Neutrophil (primary cell): ENCODE results near the gene CPB1.

Experiments used
- H3K27ac ChIP-seq: fragments of 200-600 bp; sonication (generic); 2 replicates; pipeline ENCODE4 v1.5.1; 2016; ENCODE audit warnings: mild to moderate bottlenecking, moderate library complexity
- H3K27me3 ChIP-seq: fragments of 200-600 bp; sonication (generic); 2 replicates; pipeline ENCODE4 v1.6.0; 2016; ENCODE audit warnings: mild to moderate bottlenecking
- H3K36me3 ChIP-seq: fragments of 200-600 bp; sonication (generic); 2 replicates; pipeline ENCODE4 v1.5.1; 2017
- H3K4me1 ChIP-seq, 2 experiments: fragments of 200-600 bp in 1 of 2; sonication (generic) in 1 of 2; 1 replicate in 1 of 2; 2 replicates in 1 of 2; pipeline versions ENCODE4 v1.5.1 to v1.6.1; 2013 to 2016; ENCODE audit warnings: low read depth in 1 of 2, low read length in 1 of 2, mild to moderate bottlenecking in 1 of 2, moderate library complexity in 1 of 2; ENCODE audit not compliant: control insufficient read depth in 1 of 2, insufficient read depth in 1 of 2
- H3K4me3 ChIP-seq, 2 experiments: fragments of 200-600 bp in 1 of 2; sonication (generic) in 1 of 2; 1 replicate in 1 of 2; 2 replicates in 1 of 2; pipeline ENCODE4 v1.5.1; 2013 to 2016; ENCODE audit warnings: low read depth in 1 of 2, low read length in 1 of 2, mild to moderate bottlenecking in 1 of 2, moderate library complexity in 1 of 2
- H3K9me3 ChIP-seq: fragments of 200-600 bp; sonication (generic); 2 replicates; pipeline ENCODE4 v1.5.1; 2016
- TF ChIP-seq, protein P1 (sequence below): fragments of 200-600 bp; sonication (generic); IDR thresholded peaks from 2 replicates; pipeline ENCODE4 v1.5.1; 2016; ENCODE audit warnings: antibody characterized with exemption

Gene CPB1

GRCh38 chr3:148861277-148861869 lies 33.8 kb downstream of the CPB1 start:
- Histone ChIP-seq H3K4me3 (no peak overlapping the region), H3K36me3 (no peaks in the 10 kb centered on the region), H3K4me1 (no peaks in the 10 kb centered on the region), H3K27ac (no peak overlapping the region), H3K27me3 (no peaks in the 10 kb centered on the region), H3K9me3 (no peaks in the 10 kb centered on the region)
- TF ChIP-seq, protein P1, sequence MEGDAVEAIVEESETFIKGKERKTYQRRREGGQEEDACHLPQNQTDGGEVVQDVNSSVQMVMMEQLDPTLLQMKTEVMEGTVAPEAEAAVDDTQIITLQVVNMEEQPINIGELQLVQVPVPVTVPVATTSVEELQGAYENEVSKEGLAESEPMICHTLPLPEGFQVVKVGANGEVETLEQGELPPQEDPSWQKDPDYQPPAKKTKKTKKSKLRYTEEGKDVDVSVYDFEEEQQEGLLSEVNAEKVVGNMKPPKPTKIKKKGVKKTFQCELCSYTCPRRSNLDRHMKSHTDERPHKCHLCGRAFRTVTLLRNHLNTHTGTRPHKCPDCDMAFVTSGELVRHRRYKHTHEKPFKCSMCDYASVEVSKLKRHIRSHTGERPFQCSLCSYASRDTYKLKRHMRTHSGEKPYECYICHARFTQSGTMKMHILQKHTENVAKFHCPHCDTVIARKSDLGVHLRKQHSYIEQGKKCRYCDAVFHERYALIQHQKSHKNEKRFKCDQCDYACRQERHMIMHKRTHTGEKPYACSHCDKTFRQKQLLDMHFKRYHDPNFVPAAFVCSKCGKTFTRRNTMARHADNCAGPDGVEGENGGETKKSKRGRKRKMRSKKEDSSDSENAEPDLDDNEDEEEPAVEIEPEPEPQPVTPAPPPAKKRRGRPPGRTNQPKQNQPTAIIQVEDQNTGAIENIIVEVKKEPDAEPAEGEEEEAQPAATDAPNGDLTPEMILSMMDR: peak; percentile 39

DNA sequence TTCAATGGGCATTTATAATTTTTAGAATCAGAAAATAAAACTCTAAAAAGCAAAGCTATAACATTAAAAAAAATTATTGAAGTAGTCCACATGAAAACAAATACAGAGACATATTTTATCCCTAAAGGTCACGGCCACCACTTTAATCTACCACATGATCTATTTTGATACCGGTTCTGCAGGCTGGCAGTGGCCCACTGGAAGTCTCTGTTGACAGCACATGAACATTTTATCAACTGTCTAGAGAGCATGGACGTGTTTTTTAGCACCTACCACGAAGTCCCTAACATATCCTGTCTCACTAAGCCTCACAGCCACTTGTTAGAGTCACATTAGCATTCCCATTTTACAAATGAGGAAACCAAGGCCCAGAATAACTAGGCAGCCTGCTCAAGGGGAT lies 35.7 kb downstream of the CPB1 start:
- no peak overlapping the region for H3K27ac ChIP-seq
- TF ChIP-seq, protein P1: no peak
- no peaks in the 10 kb centered on the region for H3K27me3 ChIP-seq

GRCh38 chr3:148863814-148864213 lies 36.2 kb downstream of the CPB1 start:
- TF ChIP-seq, protein P1: no peak
- Histone ChIP-seq H3K9me3 (no peaks in the 10 kb centered on the region), H3K27me3 (no peaks in the 10 kb centered on the region), H3K4me1 (no peaks in the 10 kb centered on the region), H3K27ac (no peak overlapping the region), H3K4me3 (no peak overlapping the region), H3K36me3 (no peaks in the 10 kb centered on the region)

More for the DNA sequence above, 35.7 kb downstream of the CPB1 start:
- no peak overlapping the region for H3K4me3 ChIP-seq
- H3K9me3 ChIP-seq: no peaks in the 10 kb centered on the region
- no peaks in the 10 kb centered on the region for H3K36me3 ChIP-seq
- H3K4me1 ChIP-seq: no peaks in the 10 kb centered on the region

- TF ChIP-seq, protein P1: no peak
- Histone ChIP-seq H3K27ac (no peak within 1 kb of the TSS), H3K27me3 (no peaks in the 10 kb centered on the region), H3K36me3 (no peaks in the 10 kb centered on the region), H3K4me3 (no peak within 1 kb of the TSS), H3K4me1 (no peaks in the 10 kb centered on the region), H3K9me3 (no peaks in the 10 kb centered on the region)
Observed at GRCh38 chr3:148865049-148865448, 37.4 kb downstream of the CPB1 start, which contains the start of gene CPA3. Gene CPA3, plus strand, starts transcription at chr3:148865296. Its CDS starts 12 bp downstream, at chr3:148865308.

GRCh38 chr3:148866261-148866660 lies 38.6 kb downstream of the CPB1 start:
- TF ChIP-seq, protein P1: no peak
- Histone ChIP-seq H3K36me3 (no peaks in the 10 kb centered on the region), H3K9me3 (no peaks in the 10 kb centered on the region), H3K4me1 (no peaks in the 10 kb centered on the region), H3K27me3 (no peaks in the 10 kb centered on the region), H3K4me3 (no peak overlapping the region), H3K27ac (no peak overlapping the region)
